ENCODE measurements around the gene IL17F.
A peak's percentile ranks its signal among the peaks of the same experiment; 100 is the strongest.

Gene IL17F

DNA sequence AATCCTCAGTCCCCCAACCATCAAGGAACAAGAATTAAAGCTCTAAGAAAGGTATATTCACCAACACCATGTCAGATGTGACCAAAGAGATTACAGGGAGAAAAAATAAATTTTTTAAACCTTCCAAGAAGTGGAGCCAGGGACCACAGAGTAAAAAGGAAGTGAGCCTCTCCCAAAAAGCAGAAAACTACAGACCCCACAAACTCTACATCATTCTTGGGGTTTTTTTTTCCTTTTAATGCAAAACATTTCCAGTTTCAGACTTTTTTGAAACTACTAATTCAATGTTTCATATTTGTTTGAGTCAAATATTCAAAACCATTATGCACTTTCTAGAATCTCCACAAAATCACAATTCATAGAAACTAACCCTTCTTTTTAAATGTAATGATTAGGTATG, 6.8 kb upstream of the IL17F start:
- no peak for DNase-seq (ENCODE audit: low read depth)
- TF ChIP-seq, protein P1, sequence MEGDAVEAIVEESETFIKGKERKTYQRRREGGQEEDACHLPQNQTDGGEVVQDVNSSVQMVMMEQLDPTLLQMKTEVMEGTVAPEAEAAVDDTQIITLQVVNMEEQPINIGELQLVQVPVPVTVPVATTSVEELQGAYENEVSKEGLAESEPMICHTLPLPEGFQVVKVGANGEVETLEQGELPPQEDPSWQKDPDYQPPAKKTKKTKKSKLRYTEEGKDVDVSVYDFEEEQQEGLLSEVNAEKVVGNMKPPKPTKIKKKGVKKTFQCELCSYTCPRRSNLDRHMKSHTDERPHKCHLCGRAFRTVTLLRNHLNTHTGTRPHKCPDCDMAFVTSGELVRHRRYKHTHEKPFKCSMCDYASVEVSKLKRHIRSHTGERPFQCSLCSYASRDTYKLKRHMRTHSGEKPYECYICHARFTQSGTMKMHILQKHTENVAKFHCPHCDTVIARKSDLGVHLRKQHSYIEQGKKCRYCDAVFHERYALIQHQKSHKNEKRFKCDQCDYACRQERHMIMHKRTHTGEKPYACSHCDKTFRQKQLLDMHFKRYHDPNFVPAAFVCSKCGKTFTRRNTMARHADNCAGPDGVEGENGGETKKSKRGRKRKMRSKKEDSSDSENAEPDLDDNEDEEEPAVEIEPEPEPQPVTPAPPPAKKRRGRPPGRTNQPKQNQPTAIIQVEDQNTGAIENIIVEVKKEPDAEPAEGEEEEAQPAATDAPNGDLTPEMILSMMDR (IDR thresholded peaks at IDR 0.05; ENCODE audit: control insufficient read depth, extremely low read depth, insufficient read depth) = no peak
- H3K4me3 ChIP-seq (ENCODE audit: low read depth, low read length) = no peak overlapping the region

DNA sequence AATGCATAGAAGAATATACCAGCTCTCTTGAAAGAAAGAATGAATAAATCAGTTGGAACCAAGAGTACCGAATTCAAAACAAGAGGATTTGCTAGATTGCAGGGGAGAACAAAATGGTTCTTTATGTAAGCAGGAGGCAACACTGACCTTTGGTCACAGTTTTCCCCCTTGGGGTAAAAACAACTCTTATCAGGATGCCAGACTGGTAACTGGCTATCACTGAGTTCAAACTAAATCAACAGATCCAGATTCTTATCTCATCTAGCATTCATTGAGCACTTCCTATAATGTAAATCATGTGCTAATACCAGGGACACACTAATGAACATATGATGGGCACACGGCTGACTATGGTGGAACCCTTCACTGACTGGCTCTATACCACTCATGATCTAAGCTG, 4.8 kb upstream of the IL17F start:
- TF ChIP-seq, protein P1 (IDR thresholded peaks at IDR 0.05; ENCODE audit: control insufficient read depth, extremely low read depth, insufficient read depth) = no peak
- DNase-seq (ENCODE audit: low read depth) = no peak
- H3K4me3 ChIP-seq (ENCODE audit: low read depth, low read length) = no peak overlapping the region

DNA sequence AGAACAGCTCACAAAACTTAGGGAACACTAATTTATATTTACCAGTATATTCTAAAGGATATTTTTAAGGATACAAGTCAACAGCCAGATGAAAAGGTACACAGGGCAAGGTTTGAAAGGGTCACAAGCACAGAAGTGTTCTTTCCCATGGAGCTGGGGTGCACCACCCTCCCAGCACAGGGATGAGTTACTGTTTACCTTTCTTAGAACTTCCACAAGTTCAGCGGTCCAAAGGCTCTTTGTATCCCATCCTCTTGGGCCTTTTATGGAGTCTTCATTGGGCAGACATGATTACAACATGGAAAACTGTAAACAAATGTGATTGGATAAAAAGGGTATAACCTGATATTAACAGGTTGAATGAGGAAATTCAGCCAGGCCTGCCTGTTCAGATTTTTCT, 1.1 kb upstream of the IL17F start:
- no peak overlapping the region for H3K4me3 ChIP-seq (ENCODE audit: low read depth, low read length)
- TF ChIP-seq, protein P1 (IDR thresholded peaks at IDR 0.05; ENCODE audit: control insufficient read depth, extremely low read depth, insufficient read depth) = no peak
- no peak for DNase-seq (ENCODE audit: low read depth)

DNA sequence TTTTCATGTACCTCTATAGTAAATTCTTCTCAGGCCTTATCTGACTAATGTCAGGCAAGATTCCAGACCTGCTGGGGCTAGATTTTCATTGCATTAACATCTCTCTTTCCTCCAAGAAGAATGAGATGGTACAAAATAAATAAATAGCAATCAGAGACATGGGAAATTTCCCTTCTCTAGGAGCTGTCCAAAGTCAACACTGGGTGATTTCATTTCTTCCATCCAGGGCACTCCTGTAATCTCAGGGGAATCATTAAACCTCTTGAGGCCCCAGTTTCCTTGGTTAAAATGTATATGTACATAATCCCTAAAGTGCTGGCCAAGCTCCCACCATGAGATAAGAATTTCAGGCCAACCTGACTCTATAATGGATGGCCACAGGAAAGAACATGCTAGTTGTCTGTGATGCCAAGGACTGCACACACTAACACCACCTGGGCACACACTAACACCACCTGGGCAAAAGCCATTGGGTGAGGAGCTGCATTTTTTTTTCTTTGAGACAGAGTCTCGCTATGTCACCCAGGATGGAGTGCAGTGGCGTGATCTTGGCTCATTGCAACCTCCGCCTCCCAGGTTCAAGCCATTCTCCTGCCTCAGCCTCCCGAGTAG, 912 bp downstream of the IL17F start:
- TF ChIP-seq, protein P1 (IDR thresholded peaks at IDR 0.05; ENCODE audit: control insufficient read depth, extremely low read depth, insufficient read depth) = no peak
- no peak overlapping the region for H3K4me3 ChIP-seq (ENCODE audit: low read depth, low read length)
- peak; percentile 8 for DNase-seq (ENCODE audit: low read depth)

DNA sequence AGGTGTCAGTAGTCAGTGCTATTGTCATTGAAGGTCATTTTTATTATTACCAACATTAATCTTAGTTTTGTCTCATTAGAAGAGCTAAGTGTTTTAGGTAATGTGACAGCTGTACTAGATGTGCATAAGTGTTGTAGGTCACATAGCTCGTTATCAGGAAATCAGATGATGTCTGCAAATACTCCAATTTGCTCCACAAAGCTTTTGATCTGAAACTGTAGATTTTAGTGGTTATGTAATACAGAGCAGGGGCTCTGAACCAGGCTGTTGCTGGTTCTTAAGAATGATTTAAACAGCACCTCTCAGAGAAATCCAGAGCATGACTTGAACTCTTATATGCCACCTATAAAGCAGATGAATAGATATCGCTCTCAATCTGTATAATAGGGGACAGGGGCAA, 2.5 kb downstream of the IL17F start:
- no peak overlapping the region for H3K4me3 ChIP-seq (ENCODE audit: low read depth, low read length)
- no peak for DNase-seq (ENCODE audit: low read depth)
- TF ChIP-seq, protein P1 (IDR thresholded peaks at IDR 0.05; ENCODE audit: control insufficient read depth, extremely low read depth, insufficient read depth) = no peak

DNA sequence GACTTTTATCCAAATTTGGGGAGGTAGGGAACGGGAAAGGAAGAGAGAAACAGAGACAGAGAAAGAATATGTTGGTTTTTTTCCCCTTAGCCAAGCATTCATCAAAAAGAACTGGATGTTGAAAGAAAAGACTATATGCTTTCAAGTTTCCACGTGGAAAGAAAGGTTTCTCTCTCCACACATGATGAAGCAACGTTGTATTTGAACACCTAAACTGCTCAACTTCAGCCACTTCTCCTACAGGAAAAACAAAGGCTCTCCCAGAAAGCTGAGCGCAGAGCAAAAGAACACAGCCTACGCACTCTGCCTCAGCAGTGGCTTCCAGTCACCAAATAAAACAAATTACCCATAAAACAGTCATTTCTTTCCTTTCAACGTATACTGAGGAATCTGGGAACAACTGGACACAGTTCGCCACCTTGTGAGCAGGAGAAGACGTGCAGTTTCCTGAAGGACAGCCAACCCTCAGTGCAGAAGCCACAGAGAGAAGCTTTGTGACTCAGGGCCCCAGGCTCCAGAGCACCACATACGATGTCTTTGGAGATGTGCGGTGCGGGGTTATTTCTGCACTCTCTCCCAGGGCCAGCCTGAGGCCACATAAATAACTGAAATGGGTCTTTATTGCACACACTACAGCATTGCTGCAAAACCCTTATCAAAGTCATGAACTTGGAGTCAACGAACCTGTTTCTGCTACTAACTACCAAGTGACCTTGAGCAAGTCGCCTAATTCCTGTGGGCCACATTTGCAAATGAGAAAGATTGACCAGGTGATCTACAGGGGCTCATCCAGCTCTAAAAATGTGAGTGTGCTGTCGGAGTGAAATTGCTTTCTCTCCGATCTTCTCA, 10.1 kb downstream of the IL17F start:
- TF ChIP-seq, protein P1 (IDR thresholded peaks at IDR 0.05; ENCODE audit: control insufficient read depth, extremely low read depth, insufficient read depth) = peak; percentile 90
- peak; percentile 35 for DNase-seq (ENCODE audit: low read depth)
- no peak overlapping the region for H3K4me3 ChIP-seq (ENCODE audit: low read depth, low read length)

All from LNCaP clone FGC (cell line).